C4-2B (cell line): ENCODE results near the gene KIT.

Source experiments
- ZFX ChIP-seq: fragments of 450-650 bp; IDR thresholded peaks from 2 replicates; pipeline ENCODE4 v1.6.1; 2017
- TF ChIP-seq, protein P1 (sequence below): fragments of 450-650 bp; conservative IDR thresholded peaks from 2 replicates; pipeline ENCODE4 v1.5.1; 2017; ENCODE audit warnings: mild to moderate bottlenecking

DNA sequence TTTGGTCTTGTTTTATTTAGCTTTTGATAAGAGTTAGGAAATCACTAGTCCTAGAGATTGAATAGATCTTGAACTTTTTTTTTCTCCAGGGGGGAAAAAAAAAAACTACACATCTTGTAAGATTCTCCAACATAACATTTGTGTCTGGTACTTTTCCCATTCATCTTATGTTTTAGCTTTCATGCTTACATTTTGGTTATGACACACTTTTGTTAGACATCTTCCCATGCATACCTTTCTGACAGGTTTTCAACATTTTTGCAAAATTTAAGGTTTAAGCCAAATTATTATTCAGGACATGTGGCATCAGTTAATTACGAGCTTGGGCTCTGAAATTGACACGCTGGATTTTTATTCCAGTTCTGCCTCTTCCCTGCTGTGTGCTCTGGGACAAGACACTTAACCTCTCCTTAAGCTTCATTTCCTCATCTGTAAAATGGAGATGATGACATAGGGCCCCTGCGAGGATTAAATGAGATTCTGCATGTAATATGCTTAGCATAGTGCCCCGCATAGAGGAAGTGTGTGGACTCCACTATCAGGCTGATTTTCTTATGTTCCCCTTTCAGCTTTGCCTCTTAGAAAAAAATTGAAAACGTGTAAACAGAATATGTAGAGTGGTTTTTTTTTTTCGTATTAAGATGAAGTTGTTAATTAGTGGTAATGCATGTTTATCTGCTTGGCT lies 5.3 kb downstream of the KIT start:
- TF ChIP-seq, protein P1, sequence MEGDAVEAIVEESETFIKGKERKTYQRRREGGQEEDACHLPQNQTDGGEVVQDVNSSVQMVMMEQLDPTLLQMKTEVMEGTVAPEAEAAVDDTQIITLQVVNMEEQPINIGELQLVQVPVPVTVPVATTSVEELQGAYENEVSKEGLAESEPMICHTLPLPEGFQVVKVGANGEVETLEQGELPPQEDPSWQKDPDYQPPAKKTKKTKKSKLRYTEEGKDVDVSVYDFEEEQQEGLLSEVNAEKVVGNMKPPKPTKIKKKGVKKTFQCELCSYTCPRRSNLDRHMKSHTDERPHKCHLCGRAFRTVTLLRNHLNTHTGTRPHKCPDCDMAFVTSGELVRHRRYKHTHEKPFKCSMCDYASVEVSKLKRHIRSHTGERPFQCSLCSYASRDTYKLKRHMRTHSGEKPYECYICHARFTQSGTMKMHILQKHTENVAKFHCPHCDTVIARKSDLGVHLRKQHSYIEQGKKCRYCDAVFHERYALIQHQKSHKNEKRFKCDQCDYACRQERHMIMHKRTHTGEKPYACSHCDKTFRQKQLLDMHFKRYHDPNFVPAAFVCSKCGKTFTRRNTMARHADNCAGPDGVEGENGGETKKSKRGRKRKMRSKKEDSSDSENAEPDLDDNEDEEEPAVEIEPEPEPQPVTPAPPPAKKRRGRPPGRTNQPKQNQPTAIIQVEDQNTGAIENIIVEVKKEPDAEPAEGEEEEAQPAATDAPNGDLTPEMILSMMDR, result no peak
- TF ChIP-seq ZFX, result no peak
